ENCODE data around the gene AKAP1.

DNA sequence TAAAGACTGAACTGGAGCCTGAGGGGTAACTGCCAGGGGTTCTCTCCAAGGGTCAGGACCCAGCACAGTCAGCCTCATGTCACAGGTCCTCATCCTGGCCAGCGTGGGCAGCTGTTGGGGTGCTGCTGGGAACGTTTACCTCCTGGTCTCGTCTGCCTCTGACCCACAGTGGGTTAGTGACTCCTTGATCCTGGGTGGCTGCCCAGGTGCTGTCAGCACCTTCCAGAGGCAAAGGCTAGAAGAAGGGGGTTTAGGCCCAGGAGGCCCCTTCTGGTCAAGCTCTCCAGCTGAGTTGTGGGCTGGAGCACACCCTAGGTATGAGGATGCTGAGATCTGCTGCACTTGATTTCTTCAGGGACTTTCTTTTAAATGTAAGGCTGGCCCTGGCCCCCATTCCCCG lies 30.3 kb downstream of the AKAP1 start:
- no peak for TF ChIP-seq CTCF (conservative IDR thresholded peaks at IDR 0.05; ENCODE audit: low read length)
- TF ChIP-seq EZH2phosphoT487 (IDR thresholded peaks at IDR 0.05; ENCODE audit: borderline replicate concordance, low read depth, low read length) = no peak
